Stomach (tissue), 4 donors: ENCODE data around the gene INPP4B.

Experiments
- CTCF ChIP-seq, 7 experiments: fragments of 450-650 bp in 4 of 7; fragments of 200-600 bp in 3 of 7; sonication (generic) in 3 of 7; IDR thresholded peaks; one replicate each; pipeline ENCODE4 v1.5.1; 2016 to 2019; ENCODE audit warnings: antibody characterized with exemption in 7 of 7, control low read depth in 2 of 7, mild to moderate bottlenecking in 1 of 7
- EP300 ChIP-seq: sonication (generic); formaldehyde crosslinking; IDR thresholded peaks from one replicate; pipeline ENCODE4 v1.6.1; 2017; ENCODE audit warnings: antibody characterized with exemption
- POLR2A ChIP-seq, 4 donors: fragments of 450-650 bp; IDR thresholded peaks; one replicate each; pipeline ENCODE4 v1.6.1; 2016; ENCODE audit warnings: antibody characterized with exemption in 4 of 4, control low read depth in 2 of 4, mild to moderate bottlenecking in 1 of 4, moderate library complexity in 1 of 4
- POLR2AphosphoS5 ChIP-seq, 3 donors: sonication (generic); formaldehyde crosslinking; IDR thresholded peaks; one replicate each; pipeline ENCODE4 v1.6.1; 2016; ENCODE audit warnings: antibody characterized with exemption in 3 of 3

GRCh38 chr4:142557239-142557801 is 288.8 kb downstream of the INPP4B start:
- TF ChIP-seq CTCF (IDR thresholded peaks at IDR 0.05) (no peak), POLR2AphosphoS5 (IDR thresholded peaks at IDR 0.05) (no peak), EP300 (no peak), POLR2A (IDR thresholded peaks at IDR 0.05) (no peak)
